Spleen (tissue), 13 donors: ENCODE results near the gene GRAMD1C. TPM values are rescaled to one million over a fixed set of nuclear protein-coding genes. Genes with fewer than 3 reads are reported as not detected.

ENCODE experiments used
- DNase-seq: peaks from one replicate; pipeline ENCODE4 v3.0.0-alpha.2; 2020
- H3K27ac ChIP-seq, 8 donors: fragments of 200-600 bp; sonication (generic) in 7 of 8; 1 replicate in 4 of 8; 2 replicates in 4 of 8; pipeline versions ENCODE4 v1.5.0 to v1.8.0; 2016 to 2021; ENCODE audit warnings: inconsistent platforms in 4 of 8, mild to moderate bottlenecking in 4 of 8, moderate library complexity in 1 of 8
- H3K27me3 ChIP-seq, 7 donors: fragments of 200-600 bp; sonication (generic) in 6 of 7; replicated peaks in 1 of 7; 1 replicate in 4 of 7; 2 replicates in 3 of 7; pipeline versions ENCODE4 v1.5.0 to v1.8.0; 2016 to 2021; ENCODE audit warnings: inconsistent platforms in 3 of 7, mild to moderate bottlenecking in 1 of 7
- H3K36me3 ChIP-seq, 6 donors: fragments of 200-600 bp; sonication (generic) in 5 of 6; 1 replicate in 4 of 6; 2 replicates in 2 of 6; pipeline versions ENCODE4 v1.5.0 to v1.8.0; 2016 to 2021; ENCODE audit warnings: inconsistent platforms in 2 of 6
- H3K4me1 ChIP-seq, 6 donors: fragments of 200-600 bp; sonication (generic) in 5 of 6; 1 replicate in 3 of 6; 2 replicates in 3 of 6; pipeline versions ENCODE4 v1.5.0 to v1.8.0; 2016 to 2021; ENCODE audit warnings: inconsistent platforms in 3 of 6
- H3K4me3 ChIP-seq, 8 donors: fragments of 200-600 bp; sonication (generic) in 7 of 8; 1 replicate in 4 of 8; 2 replicates in 4 of 8; pipeline versions ENCODE4 v1.5.0 to v1.8.0; 2016 to 2021; ENCODE audit warnings: inconsistent platforms in 4 of 8, mild to moderate bottlenecking in 4 of 8, moderate library complexity in 2 of 8
- H3K9me3 ChIP-seq, 8 donors: fragments of 200-600 bp; sonication (generic) in 7 of 8; 1 replicate in 4 of 8; 2 replicates in 4 of 8; pipeline versions ENCODE4 v1.5.0 to v1.8.0; 2016 to 2021; ENCODE audit warnings: inconsistent platforms in 4 of 8
- POLR2A ChIP-seq, 3 donors: fragments of 450-650 bp; IDR thresholded peaks; one replicate each; pipeline ENCODE4 v1.5.1; 2017; ENCODE audit warnings: antibody characterized with exemption in 3 of 3, mild to moderate bottlenecking in 1 of 3
- POLR2AphosphoS5 ChIP-seq, 3 donors: sonication (generic); formaldehyde crosslinking; IDR thresholded peaks; one replicate each; pipeline ENCODE4 v1.5.1; 2017; ENCODE audit warnings: antibody characterized with exemption in 3 of 3
- WGBS, 5 donors: extraction: QIAGEN DNeasy Blood & Tissue Kit in 3 of 5; methylation state at CpG; one replicate each; pipeline versions ENCODE4 v1.1.5 to v1.1.7; 2013 to 2018; 5-methylcytosine and 5-hydroxymethylcytosine counted together
- intact Hi-C: fragments of 100-400 bp; cut with DNase I; formaldehyde crosslinking; loops from one replicate; pipeline ENCODE4 v1.15.0; 2023; ENCODE audit warnings: low total_unique reads
- long read RNA-seq, 2 donors: transcript quantifications; one replicate each; lab custom pipeline, GENCODE V29; 2026
- polyA plus RNA-seq, 3 donors: library from polyadenylated mRNA; stranded (reverse); fragments of 200-250 nt; gene quantifications; one replicate each; pipeline ENCODE4 v1.2.1, GENCODE V29; 2013
- total RNA-seq, 7 donors: library from RNA; depleted of rRNA in 3 of 7; stranded (reverse); fragments of >200 nt in 3 of 7; fragmentation: NEBNext Ultra II Directional in 4 of 7; extraction: Animal tissue kit (Norgen Biotek cat#: 25700) in 4 of 7; gene quantifications; one replicate each; pipeline versions ENCODE4 v1.1.0 to v1.2.1, GENCODE V29; 2016 to 2021
- TF ChIP-seq, protein P1 (sequence below), 11 experiments: fragments of 200-600 bp in 7 of 11; fragments of 450-650 bp in 4 of 11; sonication (generic) in 4 of 11; IDR thresholded peaks in 8 of 11; conservative IDR thresholded peaks in 3 of 11; 1 replicate in 7 of 11; 2 replicates in 4 of 11; pipeline versions ENCODE4 v1.4.0 to v1.8.0; 2016 to 2021; ENCODE audit warnings: antibody characterized with exemption in 11 of 11, inconsistent platforms in 4 of 11, mild to moderate bottlenecking in 1 of 11
- donor health status: healthy with polysubstance abuse.
- donor health status: DM: no; HTN: no; CAD: no; lungs with moderate emphysema.
- donor health status: DM: no; HTN: no; CAD: no.
- donor health status: Bipolar disorder and iron deficiency.
- donor health status: healthy.
- donor health status: DM: no; HTN: no; CAD: no.
- donor health status: DM: yes; HTN: yes; CAD: no.

Gene GRAMD1C
- total RNA-seq = 10 to 100 TPM in 2 of 7 donors, 1 to 10 TPM in 5; 3.0 to 14.2 (median 5.3) TPM
- 1 to 10 TPM; 2.6 to 5.1 (median 2.9) TPM for polyA plus RNA-seq
- long read RNA-seq, donor 1 = 0 reads
- long read RNA-seq, donor 2 = 0 reads

GRCh38 chr3:113838631-113839209 lies at the start of gene GRAMD1C:
Gene GRAMD1C (plus strand): TSS chr3:113838788. CDS start chr3:113838910, 122 bp downstream.
- no peak for TF ChIP-seq POLR2A (IDR thresholded peaks at IDR 0.05)
- TF ChIP-seq, protein P1, sequence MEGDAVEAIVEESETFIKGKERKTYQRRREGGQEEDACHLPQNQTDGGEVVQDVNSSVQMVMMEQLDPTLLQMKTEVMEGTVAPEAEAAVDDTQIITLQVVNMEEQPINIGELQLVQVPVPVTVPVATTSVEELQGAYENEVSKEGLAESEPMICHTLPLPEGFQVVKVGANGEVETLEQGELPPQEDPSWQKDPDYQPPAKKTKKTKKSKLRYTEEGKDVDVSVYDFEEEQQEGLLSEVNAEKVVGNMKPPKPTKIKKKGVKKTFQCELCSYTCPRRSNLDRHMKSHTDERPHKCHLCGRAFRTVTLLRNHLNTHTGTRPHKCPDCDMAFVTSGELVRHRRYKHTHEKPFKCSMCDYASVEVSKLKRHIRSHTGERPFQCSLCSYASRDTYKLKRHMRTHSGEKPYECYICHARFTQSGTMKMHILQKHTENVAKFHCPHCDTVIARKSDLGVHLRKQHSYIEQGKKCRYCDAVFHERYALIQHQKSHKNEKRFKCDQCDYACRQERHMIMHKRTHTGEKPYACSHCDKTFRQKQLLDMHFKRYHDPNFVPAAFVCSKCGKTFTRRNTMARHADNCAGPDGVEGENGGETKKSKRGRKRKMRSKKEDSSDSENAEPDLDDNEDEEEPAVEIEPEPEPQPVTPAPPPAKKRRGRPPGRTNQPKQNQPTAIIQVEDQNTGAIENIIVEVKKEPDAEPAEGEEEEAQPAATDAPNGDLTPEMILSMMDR (IDR thresholded peaks at IDR 0.05 in 8 of 11, conservative IDR thresholded peaks at IDR 0.05 in 3 of 11) = peak; percentile 62 to 92 (median 86)
- TF ChIP-seq POLR2AphosphoS5 (IDR thresholded peaks at IDR 0.05) = peak; percentile 55 to 82 (median 75)
- Histone ChIP-seq H3K27ac (peak within 1 kb of the TSS in 7 of 8 donors; percentile 33 to 78 (median 72)), H3K9me3 (no peaks in the 10 kb centered on the region), H3K36me3 (no peaks in the 10 kb centered on the region), H3K4me1 (peaks cover 0 to 21% (median 9%) of the 10 kb centered on the region in 6 donors), H3K27me3 (no peaks in the 10 kb centered on the region), H3K4me3 (peak within 1 kb of the TSS; percentile 36 to 77 (median 54))
- peak; percentile 98 for DNase-seq
- intact Hi-C loops = loop anchor here (10.0 kb wide), 1 partner anchor 94 kb away; the partner anchor contains the start of genes ATP6V1A and NAA50
- 0 to 1% (median 1%) methylated on average over 45 to 48 of the region's 48 CpGs for WGBS, 5 donors

- Histone ChIP-seq H3K36me3 (peaks cover 0 to 100% (median 72%) of the 10 kb centered on the region in 6 donors), H3K4me3 (no peak overlapping the region)
- intact Hi-C loops = no loop called here
Observed at GRCh38 chr3:113791381-113791780, 47.2 kb upstream of the GRAMD1C start.

DNA sequence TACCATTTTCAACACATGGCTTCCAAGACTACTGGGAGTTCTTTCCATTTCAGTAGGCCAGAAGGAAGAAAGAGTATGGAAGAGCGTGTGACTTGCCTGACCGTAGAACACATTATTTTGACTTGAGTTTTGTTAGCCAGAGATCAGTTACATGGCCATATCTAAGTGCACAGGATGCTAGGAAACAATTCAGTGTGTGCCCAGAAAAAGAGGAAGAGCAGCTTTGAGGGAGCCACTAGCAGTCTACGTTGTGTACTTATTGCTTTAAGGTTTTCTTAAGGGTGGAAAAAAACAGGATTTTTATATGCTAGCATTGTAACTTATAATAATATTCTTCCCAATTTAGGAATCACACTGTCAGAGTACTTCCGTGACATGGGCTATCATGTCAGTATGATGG lies 44.1 kb upstream of the GRAMD1C start:
- Histone ChIP-seq H3K36me3 (peaks cover 0 to 100% (median 72%) of the 10 kb centered on the region in 6 donors), H3K27me3 (no peaks in the 10 kb centered on the region), H3K9me3 (no peaks in the 10 kb centered on the region), H3K4me3 (no peak overlapping the region), H3K27ac (no peak overlapping the region), H3K4me1 (no peaks in the 10 kb centered on the region)
- TF ChIP-seq POLR2AphosphoS5 (IDR thresholded peaks at IDR 0.05) (no peak), POLR2A (IDR thresholded peaks at IDR 0.05) (no peak)
- TF ChIP-seq, protein P1 (IDR thresholded peaks at IDR 0.05 in 8 of 11, conservative IDR thresholded peaks at IDR 0.05 in 3 of 11) = no peak
- DNase-seq = no peak
- intact Hi-C loops = no loop called here
- 60 to 74% (median 71%) methylated on average over 4 of the region's 4 CpGs for WGBS, 5 donors

More at GRCh38 chr3:113791381-113791780, 47.2 kb upstream of the GRAMD1C start:
- DNase-seq = no peak
- H3K27ac ChIP-seq = no peak overlapping the region
- peaks cover 0 to 8% (median 3%) of the 10 kb centered on the region in 6 donors for H3K4me1 ChIP-seq
- H3K27me3 ChIP-seq = no peaks in the 10 kb centered on the region
- H3K9me3 ChIP-seq = no peaks in the 10 kb centered on the region
- TF ChIP-seq, protein P1 (IDR thresholded peaks at IDR 0.05 in 8 of 11, conservative IDR thresholded peaks at IDR 0.05 in 3 of 11) = no peak
- no peak for TF ChIP-seq POLR2A (IDR thresholded peaks at IDR 0.05)
- no peak for TF ChIP-seq POLR2AphosphoS5 (IDR thresholded peaks at IDR 0.05)

DNA sequence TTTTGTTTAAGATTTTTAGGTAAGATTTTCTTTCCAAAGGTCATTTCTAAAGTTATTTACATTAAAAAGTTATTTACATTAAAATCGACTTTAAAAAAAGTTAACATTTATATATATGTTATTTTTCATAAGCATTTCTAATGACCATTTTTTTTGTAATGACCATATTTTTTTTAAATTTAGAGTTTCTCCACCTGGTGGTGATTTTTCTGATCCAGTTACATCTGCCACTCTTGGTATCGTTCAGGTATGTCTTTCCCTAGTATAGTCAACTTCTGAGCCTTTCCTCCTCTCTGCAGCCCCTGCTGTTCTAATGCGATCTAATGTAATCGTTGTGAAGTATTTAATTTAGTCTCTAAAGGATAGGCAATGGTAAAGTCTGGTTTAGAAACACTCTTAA lies 42.9 kb upstream of the GRAMD1C start:
- no peak overlapping the region for H3K27ac ChIP-seq
- intact Hi-C loops = no loop called here
- H3K4me3 ChIP-seq = no peak overlapping the region
- H3K4me1 ChIP-seq = no peaks in the 10 kb centered on the region
- no peaks in the 10 kb centered on the region for H3K27me3 ChIP-seq
- DNase-seq = no peak
- TF ChIP-seq POLR2A (IDR thresholded peaks at IDR 0.05) = no peak
- TF ChIP-seq POLR2AphosphoS5 (IDR thresholded peaks at IDR 0.05) = no peak
- TF ChIP-seq, protein P1 (IDR thresholded peaks at IDR 0.05 in 8 of 11, conservative IDR thresholded peaks at IDR 0.05 in 3 of 11) = no peak
- 93 to 96% (median 94%) methylated on average over 4 of the region's 4 CpGs for WGBS, 5 donors
- H3K9me3 ChIP-seq = no peaks in the 10 kb centered on the region
- peaks cover 0 to 100% (median 69%) of the 10 kb centered on the region in 6 donors for H3K36me3 ChIP-seq
